NCI-H345 (cell line): Measurements from ENCODE around the gene SLC26A4.

Source experiments
- DNase-seq: peaks from one replicate; lab custom pipeline; 2025; lab: John Stamatoyannopoulos, UW

The SLC26A4 gene

DNA sequence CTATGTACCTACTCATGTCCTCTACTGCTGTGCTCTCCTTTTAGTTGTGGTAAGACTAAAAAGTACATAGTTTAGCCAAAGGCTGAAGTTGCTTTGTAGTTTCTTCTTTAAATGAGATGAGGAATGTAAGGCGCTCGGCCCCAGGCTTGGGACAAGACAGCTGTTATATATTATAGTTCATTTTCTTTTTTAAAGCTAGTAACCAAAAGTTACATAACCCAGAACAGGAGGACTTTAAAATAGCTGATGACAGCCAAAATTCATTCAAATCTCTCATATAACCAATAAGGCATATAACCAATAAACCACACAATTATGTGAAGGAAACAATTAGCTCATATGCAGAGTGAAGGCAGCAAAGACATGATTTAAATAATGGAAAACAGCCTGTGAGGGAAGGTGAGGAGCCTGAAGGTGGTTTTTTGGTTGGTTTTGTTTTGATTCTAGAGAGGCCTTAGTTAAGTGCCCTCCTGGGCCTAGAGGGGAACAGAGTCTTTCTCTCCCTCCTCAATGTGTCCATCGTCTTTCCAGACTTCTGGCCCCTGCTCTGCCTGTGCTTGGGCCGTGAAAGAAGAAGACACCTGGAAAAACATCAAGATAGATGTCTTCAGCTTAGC lies 35.8 kb downstream of the SLC26A4 start:
- DNase-seq: no peak

DNA sequence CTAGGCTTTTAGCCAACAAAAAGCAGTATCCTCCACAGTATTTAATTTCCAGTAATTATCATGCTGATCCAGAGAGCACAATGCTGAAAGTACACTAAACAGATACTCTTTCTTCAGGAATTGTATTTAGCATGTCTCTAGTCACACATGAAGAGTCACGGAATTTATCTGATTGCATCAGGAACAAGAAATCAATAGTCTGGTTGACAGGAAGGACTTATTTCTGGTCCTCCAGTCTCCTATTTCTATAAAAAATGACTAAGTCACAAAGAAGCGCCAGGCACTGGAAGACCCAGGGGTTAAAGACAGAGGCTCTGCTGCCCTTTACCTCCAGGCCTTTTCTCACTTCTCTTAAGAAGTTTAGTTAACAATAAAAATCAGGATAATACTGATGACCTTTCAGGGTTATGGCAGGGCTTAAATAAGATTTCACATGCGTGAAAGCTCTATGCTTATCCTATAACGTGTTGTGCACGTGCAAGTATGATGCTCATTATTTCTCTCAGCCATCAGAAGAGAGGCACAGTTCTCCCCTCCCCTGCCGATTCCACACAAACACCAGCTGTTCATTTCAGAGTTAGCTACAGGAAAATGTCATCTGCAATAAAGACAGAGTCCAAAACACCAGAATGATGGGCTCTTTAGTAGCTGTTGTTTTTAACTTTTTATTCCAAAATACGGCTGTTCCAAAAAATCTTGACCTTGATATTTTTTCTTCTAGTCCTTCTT lies 36.9 kb downstream of the SLC26A4 start:
- no peak for DNase-seq

DNA sequence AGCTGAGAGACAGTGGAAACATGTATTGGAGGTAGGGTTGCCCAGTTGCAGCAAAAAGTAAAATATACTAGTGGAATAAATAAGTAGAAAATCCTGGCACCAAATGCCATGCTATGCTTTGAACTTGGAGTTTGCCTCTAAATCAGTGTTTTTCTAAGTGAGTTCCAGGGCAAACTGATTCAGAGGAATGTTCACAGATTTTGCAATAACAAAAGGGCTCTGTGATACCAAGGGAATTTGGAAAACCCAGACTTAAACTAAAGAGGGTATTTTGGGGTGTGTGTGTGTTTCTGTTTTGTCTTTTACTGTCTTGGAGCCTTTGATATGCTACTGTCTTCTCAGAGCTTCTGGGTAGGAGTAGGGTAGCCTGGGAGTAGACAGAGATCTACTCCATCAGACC lies 39.9 kb downstream of the SLC26A4 start:
- DNase-seq: no peak

DNA sequence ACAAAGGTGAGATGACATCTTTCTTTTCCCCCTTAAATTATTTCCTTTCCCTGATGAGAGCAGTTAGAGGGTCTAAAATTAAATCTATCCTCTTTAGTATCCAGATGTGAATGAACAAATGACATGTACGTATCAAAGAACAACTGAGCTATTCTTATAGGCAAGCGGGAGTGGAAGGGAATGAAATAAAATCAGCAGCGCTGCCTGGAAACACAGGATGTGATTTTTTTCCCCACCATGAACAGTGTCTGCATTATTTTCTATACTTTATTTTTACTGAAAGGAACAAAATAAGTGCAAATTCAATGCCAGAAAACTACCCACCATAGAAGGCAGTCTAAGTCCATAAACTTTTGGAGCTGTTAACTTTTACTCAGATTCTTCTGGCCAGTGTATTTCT lies 40.6 kb downstream of the SLC26A4 start:
- DNase-seq: no peak

DNA sequence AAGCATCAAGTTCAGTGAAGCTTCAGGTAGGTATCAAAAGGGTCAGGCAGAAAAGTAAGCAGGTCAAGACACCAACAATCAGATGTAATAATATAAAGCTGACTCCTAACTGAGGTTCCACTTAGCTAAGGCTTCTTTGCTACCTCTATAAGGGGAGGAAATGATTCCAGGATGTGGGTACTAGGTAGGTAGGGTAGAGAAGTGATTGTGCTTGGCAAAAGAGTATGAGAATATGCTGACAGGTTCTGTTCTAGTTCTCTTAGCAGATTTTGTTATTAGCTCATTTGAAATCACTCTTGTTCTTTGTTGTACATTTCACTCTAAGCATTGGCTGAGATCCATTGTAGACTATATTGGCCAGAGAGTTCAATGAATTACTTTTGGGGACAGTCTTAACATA lies 42.6 kb downstream of the SLC26A4 start:
- DNase-seq: no peak

DNA sequence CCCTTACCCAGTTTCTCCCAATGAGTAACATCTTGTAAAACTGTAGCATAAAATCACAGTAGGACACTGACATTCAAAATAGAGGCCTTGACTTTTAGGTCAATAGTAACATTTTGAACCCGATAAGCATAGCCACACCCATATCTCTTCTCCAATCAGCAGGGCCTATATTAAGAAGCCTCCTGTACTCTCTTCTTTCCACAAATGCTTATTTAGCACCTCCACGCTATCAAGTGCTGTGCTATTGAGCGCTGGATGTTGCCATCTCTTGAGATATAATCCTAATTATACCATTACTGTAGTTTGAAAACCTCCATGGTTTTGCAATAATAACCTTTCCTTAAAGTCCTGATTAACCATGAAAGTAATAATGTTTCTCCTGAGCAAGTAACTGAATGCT lies 43.2 kb downstream of the SLC26A4 start:
- no peak for DNase-seq

DNA sequence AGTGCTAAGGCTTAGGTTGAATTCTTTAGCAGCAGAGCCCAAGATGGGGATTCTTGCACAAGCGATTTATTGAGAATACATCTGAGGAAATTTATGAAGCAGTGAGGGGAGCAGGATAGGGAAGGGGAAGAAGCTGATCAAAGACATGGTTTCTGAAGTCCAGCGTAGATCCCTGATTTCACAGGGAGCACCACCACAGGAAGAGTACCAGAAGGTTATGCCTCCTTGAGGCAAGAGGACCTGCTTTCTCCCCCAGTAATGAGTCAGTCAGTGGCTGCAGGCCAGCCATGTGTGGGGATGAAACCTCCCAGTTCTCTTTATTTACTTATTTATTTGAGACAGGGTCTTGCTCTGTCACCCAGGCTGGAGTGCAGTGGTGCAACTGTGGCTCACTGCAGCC lies 48.3 kb downstream of the SLC26A4 start:
- no peak for DNase-seq

DNA sequence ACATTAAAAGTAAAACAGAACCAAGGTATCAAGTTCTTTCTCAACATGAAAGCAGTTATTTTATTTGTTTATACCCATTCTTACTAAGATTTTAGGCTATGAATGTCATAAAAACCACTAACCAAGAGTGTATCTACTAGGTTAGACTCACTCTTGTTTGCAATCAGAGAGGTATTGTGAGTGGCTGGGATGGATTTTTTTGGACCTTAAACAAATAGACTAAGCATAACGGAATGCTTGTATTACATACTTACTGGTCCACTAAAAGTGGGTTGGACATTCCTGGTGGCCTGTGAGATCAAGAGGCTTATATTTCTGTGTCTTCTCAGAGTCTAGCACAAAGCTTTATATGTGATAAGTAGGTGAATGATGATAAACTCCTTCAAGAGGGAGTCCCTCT lies 50.7 kb downstream of the SLC26A4 start:
- no peak for DNase-seq

DNA sequence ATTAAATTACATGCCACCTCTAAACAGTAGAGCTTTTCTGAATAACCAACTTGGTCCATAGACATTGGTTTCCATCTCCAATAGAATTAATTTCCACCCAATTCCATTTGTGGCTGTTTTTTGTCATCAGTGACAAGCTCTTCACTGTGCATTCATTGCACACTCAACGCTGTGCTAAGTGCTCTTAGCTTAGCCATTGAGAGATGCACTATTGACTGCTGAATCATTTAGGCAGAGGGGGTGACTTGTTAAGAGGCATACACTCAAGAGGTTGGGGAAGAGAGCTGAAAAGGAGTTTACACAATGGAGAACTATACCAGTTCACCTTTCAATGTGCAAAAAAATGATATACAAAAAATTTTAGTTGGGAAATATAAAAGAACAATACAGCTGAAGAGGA lies 51.4 kb downstream of the SLC26A4 start:
- DNase-seq: peak; percentile 91

DNA sequence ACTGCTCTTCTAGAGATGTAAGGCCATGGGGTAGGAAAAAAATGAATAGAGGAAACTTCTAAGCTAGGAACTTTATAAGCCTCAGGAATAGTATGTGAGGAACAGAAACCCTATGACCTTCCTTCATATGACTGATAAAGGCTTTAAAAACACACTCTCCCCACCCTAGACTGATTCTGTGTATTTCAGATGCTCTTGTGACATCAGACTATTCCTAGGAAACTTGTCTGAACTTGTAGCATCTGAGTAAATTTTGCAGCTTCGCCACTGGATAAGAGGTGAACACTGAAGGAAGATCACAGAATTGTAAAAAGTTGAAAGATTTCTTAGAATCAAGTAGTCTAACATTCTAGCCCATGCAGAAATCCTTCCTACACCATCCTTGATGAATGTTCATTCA lies 52.3 kb downstream of the SLC26A4 start:
- no peak for DNase-seq

DNA sequence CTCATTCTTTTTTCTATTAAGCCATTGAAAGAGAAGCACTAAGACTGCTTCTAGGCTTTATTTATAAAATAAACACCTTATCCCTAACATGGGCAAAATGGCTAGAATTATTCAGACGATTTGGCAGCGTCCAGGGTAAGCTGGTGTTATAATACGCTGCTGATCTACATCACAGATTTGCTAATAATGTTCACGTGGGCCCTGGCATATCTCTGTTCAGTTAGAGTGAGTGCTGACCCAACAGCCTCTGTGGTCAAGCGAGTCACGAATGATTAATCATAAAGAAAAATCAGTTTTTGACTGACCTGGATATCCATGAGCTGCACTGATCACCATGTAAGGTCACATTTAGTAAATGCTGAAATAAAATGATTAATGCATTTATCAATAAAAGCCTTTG lies 54.9 kb downstream of the SLC26A4 start:
- no peak for DNase-seq

DNA sequence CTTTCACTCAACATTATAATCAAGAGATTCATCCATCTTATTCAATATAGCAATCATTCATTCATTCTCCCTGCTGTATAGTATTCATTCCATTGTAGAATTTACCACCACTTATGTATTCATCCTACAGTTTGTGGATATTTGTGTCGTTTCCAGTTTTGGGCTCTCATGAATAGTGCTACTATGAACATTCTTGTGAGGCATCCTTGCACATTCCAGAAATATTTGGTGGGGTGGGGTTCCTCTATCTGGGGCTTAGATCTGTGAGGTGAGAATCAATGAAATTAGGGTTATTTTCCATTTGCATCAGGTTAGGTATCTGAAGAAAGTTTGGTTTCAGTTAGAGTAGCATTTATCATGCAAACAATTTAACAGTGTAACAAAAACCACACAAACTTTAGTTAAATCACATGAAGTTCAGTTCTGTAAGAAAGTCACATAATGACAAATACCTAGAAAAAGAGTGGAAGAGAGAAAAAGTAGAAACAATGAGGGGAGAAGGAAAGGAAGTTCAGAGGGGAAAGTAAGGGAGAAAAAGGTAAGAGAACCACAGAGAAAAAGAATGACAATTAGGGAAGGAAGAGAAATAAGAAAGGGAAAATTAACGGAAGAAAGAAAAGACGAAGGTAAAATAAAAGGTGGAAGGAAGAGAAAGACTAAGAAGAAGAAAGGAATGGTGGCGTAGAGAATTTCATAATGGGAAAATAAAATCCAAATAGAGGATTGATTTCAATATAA lies 58.0 kb downstream of the SLC26A4 start:
- no peak for DNase-seq

DNA sequence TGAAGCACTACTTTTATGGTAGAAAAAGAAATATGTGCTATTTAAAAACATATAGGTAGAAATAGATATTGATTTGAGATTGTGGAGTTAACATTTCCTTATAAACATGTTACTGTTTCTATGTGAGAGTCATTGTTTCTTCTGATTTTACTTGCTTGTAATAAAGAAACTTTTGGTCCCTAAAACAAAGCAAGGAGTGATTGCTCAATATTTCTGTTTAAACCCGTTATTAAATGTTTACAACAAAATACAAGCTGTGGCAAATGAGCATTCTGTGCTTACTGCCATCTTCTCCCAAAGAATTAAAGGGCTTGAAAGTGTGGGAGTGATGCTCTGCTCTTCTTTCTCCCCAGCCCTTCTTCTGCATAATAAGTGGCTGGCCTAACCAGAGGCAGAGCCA lies 60.7 kb downstream of the SLC26A4 start:
- no peak for DNase-seq

DNA sequence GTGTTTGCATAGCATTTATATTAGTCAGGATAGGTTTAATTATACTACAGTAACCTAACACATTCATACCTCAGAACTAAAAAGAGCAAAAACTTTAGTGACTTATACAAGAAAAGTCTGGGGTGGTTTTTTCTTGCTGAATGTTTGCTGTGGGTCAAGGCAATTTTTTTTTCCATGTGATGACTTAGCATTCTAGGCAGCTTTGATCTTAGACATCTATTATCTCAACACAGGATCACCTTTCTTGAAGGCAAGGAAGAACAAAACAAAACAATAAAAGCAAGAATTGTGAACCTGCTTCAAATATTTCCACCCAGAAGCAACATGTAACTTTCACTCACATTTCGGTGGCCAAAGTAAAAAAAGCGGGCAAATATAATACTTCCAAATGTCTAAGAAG lies 62.6 kb downstream of the SLC26A4 start:
- no peak for DNase-seq

DNA sequence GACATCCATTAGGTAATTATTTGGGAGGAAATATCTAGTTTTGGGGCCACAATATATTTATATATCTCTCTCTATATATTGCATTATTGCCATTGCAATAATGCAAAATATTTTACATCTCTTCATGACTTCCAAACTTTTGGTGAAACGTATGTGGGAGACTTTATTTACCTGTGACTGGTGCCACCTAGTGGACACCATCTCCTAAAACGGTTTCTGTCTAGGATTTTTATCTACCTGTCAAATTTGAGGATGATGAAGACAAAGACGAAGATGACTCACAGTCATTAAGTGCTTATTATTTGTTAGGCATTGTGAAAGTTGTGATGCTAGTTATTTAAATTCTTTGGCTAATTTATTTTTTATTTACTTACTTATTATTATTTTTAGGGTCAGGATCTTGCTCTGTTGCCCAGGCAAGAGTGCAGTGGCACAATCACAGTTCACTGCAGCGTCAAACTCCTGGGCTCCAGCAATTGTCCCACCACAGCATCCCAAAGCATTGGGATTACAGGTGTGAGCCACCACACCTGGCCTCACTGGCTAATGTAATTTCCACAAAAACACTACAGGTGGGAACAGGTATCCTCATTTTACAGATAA lies 64.6 kb downstream of the SLC26A4 start:
- DNase-seq: peak; percentile 58

DNA sequence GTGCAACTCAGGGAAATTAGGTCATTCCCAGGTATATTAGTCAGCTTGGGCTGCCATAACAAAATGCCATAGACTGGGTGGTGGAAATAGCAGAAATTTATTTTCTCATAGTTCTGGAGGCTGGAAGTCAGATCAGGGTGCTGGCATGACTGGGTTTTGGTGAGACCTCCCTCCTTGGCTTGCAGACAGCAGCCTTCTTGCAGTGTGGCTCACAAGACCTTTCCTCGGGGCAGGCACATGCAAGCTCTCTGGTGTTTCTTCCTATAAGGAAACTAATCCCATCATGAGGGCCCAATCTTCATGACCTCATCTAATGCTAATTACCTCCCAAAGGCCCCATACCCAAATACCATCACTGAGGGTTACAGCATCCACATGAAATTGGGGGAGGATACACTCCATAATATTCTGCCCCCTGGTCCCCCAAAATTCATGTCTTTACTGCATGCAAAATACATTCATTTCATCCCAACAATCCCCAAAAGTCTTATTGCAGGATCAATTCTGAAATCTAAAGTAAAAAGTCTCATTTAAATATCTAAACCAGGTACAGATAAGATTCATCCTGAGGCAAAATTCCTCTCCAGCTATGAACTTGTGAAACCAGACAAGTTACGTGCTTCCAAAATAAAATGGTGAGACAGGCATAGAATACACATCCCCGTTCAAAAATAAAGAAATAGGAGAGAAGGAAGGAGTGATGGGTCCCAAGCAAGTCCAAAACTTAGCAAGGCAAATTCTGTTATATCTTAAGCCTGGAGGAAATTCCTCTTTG lies 65.9 kb downstream of the SLC26A4 start:
- no peak for DNase-seq

DNA sequence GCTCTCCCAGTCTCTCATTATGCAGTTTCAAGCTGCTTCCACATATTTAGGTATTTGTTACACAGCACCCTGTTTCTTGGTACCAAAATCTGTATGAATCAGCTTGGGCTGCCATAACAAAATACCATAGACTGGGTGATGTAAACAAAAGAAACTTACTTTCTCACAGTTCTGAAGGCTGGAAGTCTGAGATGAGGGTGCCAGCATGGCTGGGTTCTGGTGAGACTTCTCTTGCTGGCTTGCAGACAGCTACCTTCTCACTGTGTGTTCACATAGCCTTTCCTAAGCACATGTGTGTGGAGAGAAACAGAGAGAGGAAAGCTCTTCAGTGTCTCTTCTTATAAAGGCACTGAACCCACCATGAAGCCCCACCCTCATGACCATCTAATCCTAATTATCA lies 67.6 kb downstream of the SLC26A4 start:
- no peak for DNase-seq

DNA sequence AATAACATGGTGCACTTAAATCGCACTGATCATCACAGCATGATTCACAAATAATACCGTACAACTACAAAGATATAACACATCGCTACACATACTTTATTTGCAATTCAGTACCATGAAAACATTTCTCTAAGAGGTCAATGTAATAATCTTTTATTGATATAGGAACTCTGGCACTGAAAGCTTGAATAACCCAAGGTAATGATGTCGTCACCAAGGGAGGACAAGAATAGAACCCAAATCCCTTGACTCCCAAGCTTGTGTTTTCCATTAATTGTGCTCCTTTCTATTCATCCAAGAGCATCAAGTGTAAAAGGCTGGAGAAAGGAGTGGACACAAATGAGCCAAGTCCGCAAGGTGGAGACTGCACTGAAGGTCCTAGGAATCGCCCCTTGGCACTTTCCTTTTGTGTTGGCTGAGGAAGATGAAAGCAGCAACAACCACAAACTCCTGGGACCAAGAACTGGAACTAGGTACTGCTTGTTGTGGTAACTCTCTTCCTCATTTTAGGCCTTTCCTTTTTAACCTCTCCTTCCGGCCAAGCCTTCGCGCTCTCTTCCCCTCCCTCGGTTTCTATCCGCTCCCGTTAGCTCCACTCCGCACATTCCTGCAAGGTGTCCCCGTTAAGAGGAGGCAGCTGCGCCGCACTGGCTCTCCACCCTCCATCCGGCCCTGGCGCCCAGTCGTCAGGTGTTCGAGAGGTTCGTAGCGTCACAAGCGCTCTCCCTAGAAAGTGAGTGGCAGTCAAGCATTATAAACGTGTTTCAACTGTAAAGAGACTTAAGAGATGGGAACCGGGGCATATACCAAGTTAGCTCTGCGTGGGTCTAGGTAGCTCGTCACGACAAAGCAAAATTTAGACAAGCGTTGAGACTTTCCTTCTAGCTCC lies 82.3 kb downstream of the SLC26A4 start:
- peak; percentile 81 for DNase-seq

DNA sequence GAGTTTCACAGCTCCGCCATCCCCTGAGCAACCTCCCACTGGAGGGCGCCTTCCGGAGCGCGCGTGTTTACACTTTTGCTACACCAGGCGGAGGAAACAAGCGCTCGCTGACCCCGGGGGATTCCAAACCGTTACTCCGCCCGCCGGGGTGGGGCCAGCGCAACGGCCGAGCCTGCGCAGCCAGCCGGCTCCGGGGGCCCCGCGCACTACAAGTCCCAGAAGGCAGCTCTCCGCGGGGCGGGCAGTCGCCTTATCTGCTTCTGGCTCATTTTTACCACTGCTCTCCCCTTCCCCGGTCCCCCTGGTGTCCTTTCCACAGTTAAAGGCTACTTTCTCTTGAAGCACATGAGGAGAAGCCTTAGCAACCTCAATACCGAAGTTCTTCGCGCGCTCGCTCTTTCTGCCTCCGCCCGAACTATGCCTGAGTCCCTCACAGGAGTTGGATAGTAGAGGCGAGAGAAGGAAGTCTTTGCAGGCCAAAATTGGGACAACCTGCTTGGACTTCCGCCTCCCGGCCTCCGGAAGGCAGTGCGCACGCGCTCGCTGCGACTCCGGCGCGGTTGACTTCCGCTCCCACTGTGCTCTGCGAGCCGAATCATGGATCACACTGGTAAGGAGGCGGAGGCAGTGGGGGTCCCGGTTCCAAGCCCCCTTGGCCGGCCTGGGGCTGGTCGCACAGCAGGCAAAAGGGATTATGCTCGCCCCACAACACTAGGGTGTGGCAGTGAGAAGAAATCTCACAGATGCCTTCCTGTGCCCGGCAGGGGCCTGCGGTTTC lies 83.1 kb downstream of the SLC26A4 start, which contains the start of gene CBLL1:
CBLL1 (plus strand) TSS at position 576 of the 778 bp plus-strand sequence; CDS start at position 598, 22 bp downstream.
- peak; percentile 96 for DNase-seq

DNA sequence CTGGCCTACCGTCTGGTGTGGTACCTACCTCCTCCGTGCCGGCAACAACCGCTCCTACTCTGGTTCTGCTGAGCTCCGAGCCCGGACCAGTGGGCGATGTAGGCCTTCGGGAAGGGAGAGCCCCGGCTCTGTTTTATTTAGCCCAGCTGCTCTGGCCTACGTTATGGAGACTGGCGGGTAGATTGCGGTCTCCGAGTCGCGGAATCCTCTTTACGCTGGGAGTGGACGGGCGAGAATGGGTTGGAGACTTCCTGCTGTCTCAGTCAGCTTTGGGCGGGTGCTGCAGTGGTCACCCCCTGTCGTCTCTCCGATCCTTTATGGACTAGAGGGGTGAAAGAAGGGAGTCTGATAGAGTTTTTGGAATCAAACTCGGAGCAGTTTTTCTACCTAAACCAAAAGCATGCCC lies 83.7 kb downstream of the SLC26A4 start:
- DNase-seq: no peak
